ENCODE results near the gene VMAC. TPM values are rescaled to one million over a fixed set of nuclear protein-coding genes. Genes with fewer than 3 reads are reported as not detected.
"Not testable (repeated sequence)": the region's sequence is repeated elsewhere in the genome, so short reads cannot be mapped to it uniquely, and the experiment has no call there.

Gene VMAC
- total and polyA plus RNA-seq, 2 of the 13 experiments (the other 11 are each of a cell fraction or from before 2014, with no cell fraction given), result 2.4 TPM

DNA sequence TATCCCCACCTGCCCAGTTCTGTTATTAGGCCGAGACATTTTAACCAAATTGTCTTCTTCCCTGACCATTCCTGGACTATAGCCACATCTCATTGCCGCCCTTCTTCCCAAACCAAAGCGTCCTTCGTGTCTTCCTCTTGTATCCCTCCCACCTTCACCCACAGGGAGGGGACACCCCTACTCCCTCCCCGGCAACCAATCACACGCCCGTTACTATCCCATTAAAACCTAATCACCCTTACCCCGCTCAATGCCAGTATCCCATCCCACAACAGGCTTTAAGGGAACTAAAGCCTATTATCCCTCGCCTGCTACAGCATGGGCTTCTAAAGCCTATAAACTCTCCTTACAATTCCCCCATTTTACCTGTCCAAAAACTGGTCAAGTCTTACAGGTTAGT is 49.5 kb upstream of the VMAC start:
- H3K4me3 ChIP-seq (replicated peaks in 1 of 3; ENCODE audit: insufficient read depth in 1 of 3, low read depth in 2 of 3, low read length in 3 of 3); POLR2A ChIA-PET; CTCF ChIA-PET (ENCODE audit: low intra/inter-chr PET ratio, low total read pairs); H2AFZ ChIP-seq (ENCODE audit: low read length); DNase-seq (ENCODE audit: low spot score); ATAC-seq; H3K9me3 ChIP-seq (ENCODE audit: low read length); H3K36me3 ChIP-seq (replicated peaks in 1 of 2; ENCODE audit: control insufficient read depth in 1 of 2, insufficient read depth in 2 of 2, low read length in 2 of 2); H3K4me2 ChIP-seq (ENCODE audit: low read depth, low read length); H4K20me1 ChIP-seq (ENCODE audit: insufficient read depth, low read length); intact Hi-C loops (cut with micrococcal nuclease; ENCODE audit: unreplicated experiment); FAIRE-seq; H3K27me3 ChIP-seq (ENCODE audit: control insufficient read depth in 1 of 2, insufficient read depth in 2 of 2, low read length in 2 of 2); H3K27ac ChIP-seq (ENCODE audit: extremely low read length, insufficient read depth, low read length); BruUV-seq (replicated peaks); in situ Hi-C loops (cut with HindIII; ENCODE audit: extremely low pct_ligation_motif_present, low pct_unique_long_range_greater_than_20kb); H3K79me2 ChIP-seq (ENCODE audit: insufficient read depth, low read length); H3K9ac ChIP-seq (ENCODE audit: insufficient read depth, low read depth, low read length): not testable (repeated sequence)
- peaks cover 45% of the 10 kb centered on the region for H3K4me1 ChIP-seq (ENCODE audit: insufficient read depth, low read length)
- WGBS (ENCODE audit: low lambda C conversion rate), result 79% methylated on average over 9 of the region's 9 CpGs

DNA sequence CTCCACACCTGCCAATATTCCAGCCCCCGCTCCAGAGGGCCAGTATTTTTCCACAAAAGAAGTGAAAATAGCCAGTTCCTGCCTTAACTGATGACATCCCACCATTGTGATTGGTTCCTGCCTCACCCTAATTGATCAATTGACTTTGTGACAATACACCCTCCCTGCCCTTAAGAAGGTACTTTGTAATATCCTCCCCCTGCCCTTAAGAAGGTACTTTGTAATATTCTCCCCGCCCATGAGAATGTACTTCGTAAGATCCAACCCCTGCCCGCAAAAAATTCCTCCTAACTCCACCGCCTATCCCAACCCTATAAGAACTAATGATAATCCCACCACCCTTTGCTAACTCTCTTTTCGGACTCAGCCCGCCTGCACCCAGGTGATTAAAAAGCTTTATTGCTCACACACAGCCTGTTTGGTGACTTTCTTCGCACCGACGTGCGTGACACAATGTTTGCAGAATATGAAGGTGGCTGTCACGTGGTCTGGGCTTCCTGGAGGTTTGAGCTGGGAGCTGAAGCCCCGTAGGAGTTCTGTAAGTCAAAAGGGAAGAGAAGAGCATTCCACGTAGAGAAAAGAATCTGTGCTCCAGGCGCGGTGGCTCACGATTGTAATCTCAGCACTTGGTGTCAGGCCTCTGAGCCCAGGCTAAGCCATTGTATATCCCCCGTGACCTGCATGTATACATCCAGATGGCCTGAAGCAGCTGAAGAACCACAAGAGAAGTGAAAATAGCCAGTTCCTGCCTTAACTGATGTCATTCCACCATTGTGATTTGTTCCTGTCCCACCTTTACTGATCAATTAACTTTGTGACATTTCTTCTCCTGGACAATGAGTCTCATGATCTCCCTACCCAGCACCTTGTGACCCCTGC is 47.2 kb upstream of the VMAC start:
- no TSS peak for BruUV-seq (replicated peaks)
- TF ChIP-seq, protein P1, sequence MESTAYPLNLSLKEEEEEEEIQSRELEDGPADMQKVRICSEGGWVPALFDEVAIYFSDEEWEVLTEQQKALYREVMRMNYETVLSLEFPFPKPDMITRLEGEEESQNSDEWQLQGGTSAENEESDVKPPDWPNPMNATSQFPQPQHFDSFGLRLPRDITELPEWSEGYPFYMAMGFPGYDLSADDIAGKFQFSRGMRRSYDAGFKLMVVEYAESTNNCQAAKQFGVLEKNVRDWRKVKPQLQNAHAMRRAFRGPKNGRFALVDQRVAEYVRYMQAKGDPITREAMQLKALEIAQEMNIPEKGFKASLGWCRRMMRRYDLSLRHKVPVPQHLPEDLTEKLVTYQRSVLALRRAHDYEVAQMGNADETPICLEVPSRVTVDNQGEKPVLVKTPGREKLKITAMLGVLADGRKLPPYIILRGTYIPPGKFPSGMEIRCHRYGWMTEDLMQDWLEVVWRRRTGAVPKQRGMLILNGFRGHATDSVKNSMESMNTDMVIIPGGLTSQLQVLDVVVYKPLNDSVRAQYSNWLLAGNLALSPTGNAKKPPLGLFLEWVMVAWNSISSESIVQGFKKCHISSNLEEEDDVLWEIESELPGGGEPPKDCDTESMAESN (CRISPR knock-in tag; conservative IDR thresholded peaks at IDR 0.05), result no peak
- TF ChIP-seq ZNF296 (CRISPR knock-in tag; conservative IDR thresholded peaks at IDR 0.05) (no peak), ZNF782 (CRISPR knock-in tag; IDR thresholded peaks at IDR 0.05; ENCODE audit: borderline replicate concordance) (no peak), SRSF9 (IDR thresholded peaks at IDR 0.05; ENCODE audit: borderline replicate concordance, insufficient read depth, low read depth, low read length, poor library complexity, severe bottlenecking) (no peak), ETV5 (CRISPR knock-in tag; IDR thresholded peaks at IDR 0.05; ENCODE audit: borderline replicate concordance) (no peak), ZMYM2 (CRISPR knock-in tag; IDR thresholded peaks at IDR 0.05) (no peak), ZNF883 (CRISPR knock-in tag; IDR thresholded peaks at IDR 0.05; ENCODE audit: not compliant biosample characterization) (no peak), ZNF326 (CRISPR knock-in tag; IDR thresholded peaks at IDR 0.05; ENCODE audit: borderline replicate concordance) (no peak), ZNF317 (CRISPR knock-in tag; IDR thresholded peaks at IDR 0.05) (no peak), PTBP1 (IDR thresholded peaks at IDR 0.05; ENCODE audit: low read depth, low read length, poor library complexity, severe bottlenecking) (no peak), RBAK (CRISPR knock-in tag; IDR thresholded peaks at IDR 0.05) (no peak), MEF2D (CRISPR knock-in tag; IDR thresholded peaks at IDR 0.05) (no peak)
- TF ChIP-seq, protein P2, sequence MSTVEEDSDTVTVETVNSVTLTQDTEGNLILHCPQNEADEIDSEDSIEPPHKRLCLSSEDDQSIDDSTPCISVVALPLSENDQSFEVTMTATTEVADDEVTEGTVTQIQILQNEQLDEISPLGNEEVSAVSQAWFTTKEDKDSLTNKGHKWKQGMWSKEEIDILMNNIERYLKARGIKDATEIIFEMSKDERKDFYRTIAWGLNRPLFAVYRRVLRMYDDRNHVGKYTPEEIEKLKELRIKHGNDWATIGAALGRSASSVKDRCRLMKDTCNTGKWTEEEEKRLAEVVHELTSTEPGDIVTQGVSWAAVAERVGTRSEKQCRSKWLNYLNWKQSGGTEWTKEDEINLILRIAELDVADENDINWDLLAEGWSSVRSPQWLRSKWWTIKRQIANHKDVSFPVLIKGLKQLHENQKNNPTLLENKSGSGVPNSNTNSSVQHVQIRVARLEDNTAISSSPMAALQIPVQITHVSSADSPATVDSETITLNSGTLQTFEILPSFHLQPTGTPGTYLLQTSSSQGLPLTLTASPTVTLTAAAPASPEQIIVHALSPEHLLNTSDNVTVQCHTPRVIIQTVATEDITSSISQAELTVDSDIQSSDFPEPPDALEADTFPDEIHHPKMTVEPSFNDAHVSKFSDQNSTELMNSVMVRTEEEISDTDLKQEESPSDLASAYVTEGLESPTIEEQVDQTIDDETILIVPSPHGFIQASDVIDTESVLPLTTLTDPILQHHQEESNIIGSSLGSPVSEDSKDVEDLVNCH (CRISPR knock-in tag; IDR thresholded peaks at IDR 0.05), result no peak

More for the DNA sequence above, 47.2 kb upstream of the VMAC start:
- H3K4me2 ChIP-seq (ENCODE audit: low read depth, low read length), result no peak overlapping the region
- no peak overlapping the region for H2AFZ ChIP-seq (ENCODE audit: low read length)
- H3K9ac ChIP-seq (ENCODE audit: insufficient read depth, low read depth, low read length), result no peak overlapping the region
- ATAC-seq, result no peak
- ChIA-PET POLR2A (interaction anchor here (1.6 to 3.7 kb wide), 2 partner anchors 18 to 29 kb away, joined by 4 to 14 read pairs; partner anchors contain the start of gene FUT6), CTCF (ENCODE audit: low intra/inter-chr PET ratio, low total read pairs) (no interaction called here)
- no peak for FAIRE-seq
- H3K4me3 ChIP-seq (replicated peaks in 1 of 3; ENCODE audit: insufficient read depth in 1 of 3, low read depth in 2 of 3, low read length in 3 of 3), result no peak overlapping the region
- H3K9me3 ChIP-seq (ENCODE audit: low read length), result no peaks in the 10 kb centered on the region
- in situ Hi-C loops (cut with HindIII; ENCODE audit: extremely low pct_ligation_motif_present, low pct_unique_long_range_greater_than_20kb), result no loop called here
- no peaks in the 10 kb centered on the region for H4K20me1 ChIP-seq (ENCODE audit: insufficient read depth, low read length)
- H3K27ac ChIP-seq (ENCODE audit: extremely low read length, insufficient read depth, low read length), result no peak overlapping the region
- H3K79me2 ChIP-seq (ENCODE audit: insufficient read depth, low read length), result no peaks in the 10 kb centered on the region
- no peaks in the 10 kb centered on the region for H3K36me3 ChIP-seq (replicated peaks in 1 of 2; ENCODE audit: control insufficient read depth in 1 of 2, insufficient read depth in 2 of 2, low read length in 2 of 2)
- peaks cover 51% of the 10 kb centered on the region for H3K4me1 ChIP-seq (ENCODE audit: insufficient read depth, low read length)
- intact Hi-C loops (cut with micrococcal nuclease; ENCODE audit: unreplicated experiment), result no loop called here
- no peak for DNase-seq (ENCODE audit: low spot score)
- no peaks in the 10 kb centered on the region for H3K27me3 ChIP-seq (ENCODE audit: control insufficient read depth in 1 of 2, insufficient read depth in 2 of 2, low read length in 2 of 2)
- WGBS (ENCODE audit: low lambda C conversion rate), result 93% methylated on average over 17 of the region's 18 CpGs
